DMS114 treated with DMSO at 0.1 percent for 48 hours (cell line): ENCODE data around the gene CHRNA9.
"Not testable (repeated sequence)": the region's sequence is repeated elsewhere in the genome, so short reads cannot be mapped to it uniquely, and the experiment has no call there.

Experiments
- DNase-seq: peaks from one replicate; lab custom pipeline; 2025; ENCODE audit not compliant: unreplicated experiment; lab: John Stamatoyannopoulos, UW

Gene CHRNA9

GRCh38 chr4:40378619-40379018, 43.5 kb downstream of the CHRNA9 start:
- DNase-seq: no peak

DNA sequence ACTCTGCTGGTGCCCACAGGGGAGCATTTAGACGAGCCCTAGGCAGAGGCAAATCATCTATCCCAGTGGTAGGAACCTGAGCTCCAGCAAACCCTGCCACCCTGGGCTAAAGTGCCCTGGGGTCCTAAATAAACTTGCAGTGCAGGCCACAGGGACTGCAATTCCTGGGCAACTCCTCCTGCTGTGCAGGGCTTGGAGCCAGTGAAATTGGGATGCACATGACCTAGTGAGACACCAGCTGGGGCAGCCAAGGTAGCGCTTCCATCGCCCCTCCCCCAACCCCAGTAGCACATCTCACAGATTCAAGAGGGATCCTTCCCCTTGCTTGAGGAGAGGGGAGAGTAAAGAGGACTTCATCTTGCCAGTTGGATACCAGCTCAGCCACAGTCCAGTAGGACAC, 44.1 kb downstream of the CHRNA9 start:
- DNase-seq: no peak

DNA sequence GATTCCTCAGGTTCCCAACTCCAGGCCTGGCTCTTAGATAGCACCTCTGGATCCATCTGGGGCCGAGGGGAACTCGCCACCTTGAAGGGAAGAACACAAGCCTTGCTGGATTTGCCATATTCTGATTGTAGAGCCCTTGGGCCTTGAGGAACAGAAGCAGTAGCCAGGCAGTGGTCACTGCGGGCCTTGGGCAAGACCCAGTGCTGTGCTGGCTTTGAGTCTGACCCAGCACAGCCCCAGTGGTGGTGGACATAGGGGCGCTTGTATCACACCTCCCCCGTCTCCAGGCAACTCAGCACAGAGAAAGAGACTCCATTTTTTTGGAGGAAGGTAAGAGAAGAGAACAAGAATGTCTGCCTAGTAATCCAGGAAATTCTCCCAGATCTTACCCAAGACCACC, 45.5 kb downstream of the CHRNA9 start:
- DNase-seq: no peak

DNA sequence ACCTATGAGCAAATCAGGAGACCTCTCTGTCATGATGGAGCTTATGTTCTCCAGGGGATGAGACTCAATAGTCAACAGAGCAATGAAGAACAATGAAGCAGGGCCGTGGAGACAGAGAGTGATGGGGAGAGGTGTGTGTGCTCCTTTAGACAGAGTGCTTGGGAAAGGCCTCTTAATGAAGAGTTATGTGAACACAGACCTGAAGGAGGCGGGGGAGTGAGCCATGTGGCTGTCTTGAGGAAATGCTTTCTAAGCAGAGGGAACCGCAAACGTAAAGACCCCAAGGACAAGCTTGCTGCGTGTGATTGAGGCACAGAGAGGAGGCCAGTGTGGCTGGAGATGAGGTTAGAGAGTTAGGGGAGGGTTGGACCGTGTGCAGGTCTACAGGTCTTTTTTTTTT, 53.1 kb downstream of the CHRNA9 start:
- DNase-seq: no peak

DNA sequence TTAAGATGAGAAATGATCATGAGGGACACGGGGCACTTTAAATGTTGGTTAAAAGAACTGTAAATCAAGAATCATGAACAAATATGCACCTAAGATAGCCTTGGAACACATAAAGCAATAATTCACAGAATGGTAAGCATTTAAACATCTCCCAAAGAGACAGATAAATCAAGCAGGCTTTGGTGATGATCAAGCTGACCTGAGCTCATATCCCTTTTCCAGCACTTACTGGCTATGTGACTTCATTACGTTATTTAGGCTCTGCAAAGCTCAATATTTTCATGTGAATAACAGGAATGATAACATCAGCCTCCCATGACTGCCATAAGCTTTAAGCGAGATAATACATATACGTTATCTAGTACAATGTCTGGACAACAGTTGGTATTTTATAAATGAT, 54.9 kb downstream of the CHRNA9 start:
- no peak for DNase-seq

DNA sequence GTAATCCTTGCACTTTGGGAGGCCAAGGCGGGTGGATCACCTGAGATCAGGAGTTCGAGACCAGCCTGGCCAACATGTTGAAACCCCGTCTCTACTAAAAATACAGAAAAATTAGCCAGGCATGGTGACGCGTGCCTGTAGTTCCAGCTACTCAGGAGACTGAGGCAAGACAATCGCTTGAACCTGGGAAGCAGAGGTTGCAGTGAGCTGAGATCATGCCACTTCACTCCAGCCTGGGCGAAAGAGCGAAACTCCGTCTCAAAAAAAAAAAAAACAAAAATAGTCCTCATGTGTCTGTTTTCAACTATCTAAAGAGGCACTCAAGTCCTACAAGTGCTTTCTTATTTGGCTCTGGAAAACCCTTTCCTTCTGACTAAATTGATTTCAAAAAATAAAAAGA, 57.1 kb downstream of the CHRNA9 start:
- not testable (repeated sequence) for DNase-seq

DNA sequence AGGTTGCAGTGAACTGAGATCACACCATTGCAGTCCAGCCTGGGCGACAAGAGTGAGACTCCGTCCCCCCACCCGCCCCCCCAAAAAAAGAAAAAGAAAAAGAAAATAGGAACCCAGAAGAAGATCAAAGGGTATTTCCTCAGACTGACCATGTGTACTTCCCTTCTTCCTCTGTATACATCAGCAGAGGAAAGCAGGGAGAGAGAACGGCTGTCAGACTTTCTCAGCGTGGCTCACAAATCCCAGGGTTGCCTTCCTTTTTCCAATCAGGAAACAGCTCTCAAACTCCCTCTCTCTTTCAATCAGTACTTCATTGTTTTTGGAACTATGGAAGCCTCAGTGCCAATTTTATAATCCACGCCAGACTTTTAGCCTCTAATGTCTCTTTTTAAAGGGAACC, 59.1 kb downstream of the CHRNA9 start:
- DNase-seq: no peak

DNA sequence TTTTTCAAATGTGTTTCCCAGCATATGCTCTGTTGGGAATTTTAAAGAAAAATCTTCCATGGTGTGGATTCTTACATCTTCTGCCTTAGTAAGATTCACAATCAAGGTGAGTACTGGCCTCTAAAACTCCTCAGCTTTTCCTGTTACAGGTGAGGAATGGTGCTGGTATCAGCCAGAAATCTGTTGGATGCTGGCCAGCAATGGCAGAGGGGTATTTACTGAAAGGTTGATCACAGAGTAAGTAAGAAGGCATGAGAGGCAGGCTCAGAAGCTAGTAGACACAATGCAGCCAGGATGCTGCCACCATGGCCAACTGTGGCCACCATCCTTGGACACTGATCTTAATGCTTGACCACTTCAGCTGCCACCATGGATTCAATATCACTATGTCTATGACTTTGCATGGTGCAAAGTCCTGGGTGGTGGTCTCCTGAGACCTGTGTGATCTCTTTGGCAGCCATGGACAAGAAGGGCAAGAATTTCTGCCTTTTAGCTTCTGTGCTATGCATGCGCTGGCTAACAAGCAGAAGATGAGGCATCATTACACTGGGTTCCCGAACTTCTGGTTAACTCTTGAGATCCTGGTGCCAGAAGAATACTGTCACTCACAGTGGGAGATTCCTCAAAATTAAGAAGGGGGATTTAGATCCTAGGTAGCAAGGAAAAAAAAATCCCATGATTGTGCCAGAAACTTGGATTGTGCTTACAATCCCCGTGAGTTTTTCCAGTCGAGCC, 60.2 kb downstream of the CHRNA9 start:
- DNase-seq: no peak

- no peak for DNase-seq
Measured at GRCh38 chr4:40395908-40396793, 61.0 kb downstream of the CHRNA9 start.

GRCh38 chr4:40399578-40399977, 64.4 kb downstream of the CHRNA9 start:
- no peak for DNase-seq

- DNase-seq: no peak
Measured at GRCh38 chr4:40401096-40401495, 66.0 kb downstream of the CHRNA9 start.

DNA sequence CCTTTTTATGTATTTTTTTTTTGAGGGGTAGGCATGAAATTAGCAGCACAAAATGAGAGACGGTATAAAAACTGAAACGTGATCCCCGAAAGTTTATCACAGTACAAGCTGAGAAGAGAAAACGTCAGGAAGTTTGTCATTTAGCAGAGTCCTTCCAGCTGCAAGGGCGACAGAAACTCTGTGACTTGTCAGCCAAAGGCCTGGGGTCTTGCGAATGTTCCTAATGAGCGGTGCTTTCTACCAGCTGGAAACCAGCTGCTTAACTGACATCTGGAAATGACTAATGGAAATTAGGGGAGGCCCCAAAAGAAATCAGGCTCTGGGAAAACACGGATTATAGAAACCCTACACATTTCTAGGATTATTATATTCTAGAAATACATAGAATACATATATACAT, 66.5 kb downstream of the CHRNA9 start:
- DNase-seq: no peak

- no peak for DNase-seq
Measured at GRCh38 chr4:40402556-40402955, 67.4 kb downstream of the CHRNA9 start.

DNA sequence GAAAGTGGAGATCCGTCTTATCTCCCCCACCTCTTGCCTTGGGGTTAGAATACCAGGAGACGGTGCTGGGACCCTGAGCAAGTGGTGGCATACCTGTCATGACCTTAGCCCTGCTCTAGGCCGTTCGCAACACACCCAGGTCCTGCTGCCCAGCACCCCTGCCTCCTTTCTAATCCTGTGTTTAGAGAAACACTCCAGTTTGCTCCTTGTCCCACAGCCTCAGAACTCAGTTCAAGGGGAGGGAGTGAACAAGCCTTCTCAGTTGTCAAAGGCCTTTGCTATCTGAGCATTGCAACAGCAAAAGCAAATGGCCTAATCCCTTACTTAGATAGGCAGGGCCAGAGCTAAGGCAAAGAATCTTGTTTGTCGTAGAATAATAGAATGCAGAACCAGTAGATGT, 67.9 kb downstream of the CHRNA9 start:
- DNase-seq: no peak
